ENCODE measurements around the gene EFHD2.
"Not testable (repeated sequence)": the region's sequence is repeated elsewhere in the genome, so short reads cannot be mapped to it uniquely, and the experiment has no call there.

EFHD2 gene

GRCh38 chr1:15371610-15372545, 37.8 kb upstream of the EFHD2 start:
- no peak overlapping the region for H3K4me3 ChIP-seq (IDR thresholded peaks at IDR 0.05; ENCODE audit: insufficient read depth, low read depth, low read length)

GRCh38 chr1:15378729-15379128, 31.0 kb upstream of the EFHD2 start:
- no peak overlapping the region for H3K27ac ChIP-seq
- no peak overlapping the region for H2AFZ ChIP-seq (ENCODE audit: low read depth)
- H3K4me1 ChIP-seq (ENCODE audit: low read depth, poor library complexity, severe bottlenecking): no peaks in the 10 kb centered on the region
- H3K9ac ChIP-seq: no peak overlapping the region
- peaks cover 4% of the 10 kb centered on the region; the same call in 1 of the 2 replicates for H3K27me3 ChIP-seq (ENCODE audit: insufficient read depth, low read depth)
- H3K36me3 ChIP-seq (ENCODE audit: insufficient read depth): no peaks in the 10 kb centered on the region
- no peak overlapping the region for H3K4me2 ChIP-seq
- TF ChIP-seq CTCF (conservative IDR thresholded peaks at IDR 0.05; ENCODE audit: low read depth, low read length): no peak
- no peaks in the 10 kb centered on the region for H3K79me2 ChIP-seq (ENCODE audit: insufficient read depth, low read depth)
- no peaks in the 10 kb centered on the region for H4K20me1 ChIP-seq (ENCODE audit: insufficient read depth)
- H3K4me3 ChIP-seq (IDR thresholded peaks at IDR 0.05; ENCODE audit: insufficient read depth, low read depth, low read length): no peak overlapping the region

More at GRCh38 chr1:15371610-15372545, 37.8 kb upstream of the EFHD2 start:
- no peak overlapping the region for H3K9ac ChIP-seq
- H4K20me1 ChIP-seq (ENCODE audit: insufficient read depth): no peaks in the 10 kb centered on the region
- H3K27me3 ChIP-seq (ENCODE audit: insufficient read depth, low read depth): no peaks in the 10 kb centered on the region
- no peak overlapping the region for H3K27ac ChIP-seq
- no peaks in the 10 kb centered on the region for H3K4me1 ChIP-seq (ENCODE audit: low read depth, poor library complexity, severe bottlenecking)
- TF ChIP-seq CTCF (conservative IDR thresholded peaks at IDR 0.05; ENCODE audit: low read depth, low read length): no peak
- no peak overlapping the region for H3K4me2 ChIP-seq
- H2AFZ ChIP-seq (ENCODE audit: low read depth): no peak overlapping the region
- no peaks in the 10 kb centered on the region for H3K36me3 ChIP-seq (ENCODE audit: insufficient read depth)
- no peaks in the 10 kb centered on the region for H3K79me2 ChIP-seq (ENCODE audit: insufficient read depth, low read depth)

GRCh38 chr1:15379151-15379550, 30.5 kb upstream of the EFHD2 start:
- H3K27me3 ChIP-seq (ENCODE audit: insufficient read depth, low read depth); H3K4me1 ChIP-seq (ENCODE audit: low read depth, poor library complexity, severe bottlenecking); H3K27ac ChIP-seq; H3K4me2 ChIP-seq; H3K9ac ChIP-seq; H4K20me1 ChIP-seq (ENCODE audit: insufficient read depth); H3K4me3 ChIP-seq (IDR thresholded peaks at IDR 0.05; ENCODE audit: insufficient read depth, low read depth, low read length); H3K79me2 ChIP-seq (ENCODE audit: insufficient read depth, low read depth); H3K36me3 ChIP-seq (ENCODE audit: insufficient read depth); H2AFZ ChIP-seq (ENCODE audit: low read depth): not testable (repeated sequence)

GRCh38 chr1:15380601-15381508, 28.8 kb upstream of the EFHD2 start:
- Histone ChIP-seq H3K36me3 (ENCODE audit: insufficient read depth) (no peaks in the 10 kb centered on the region), H2AFZ (ENCODE audit: low read depth) (no peak overlapping the region), H3K4me3 (IDR thresholded peaks at IDR 0.05; ENCODE audit: insufficient read depth, low read depth, low read length) (no peak overlapping the region), H3K27me3 (ENCODE audit: insufficient read depth, low read depth) (peaks cover 4% of the 10 kb centered on the region; the same call in 1 of the 2 replicates), H3K79me2 (ENCODE audit: insufficient read depth, low read depth) (no peaks in the 10 kb centered on the region), H3K9ac (no peak overlapping the region), H3K4me2 (no peak overlapping the region), H4K20me1 (ENCODE audit: insufficient read depth) (no peaks in the 10 kb centered on the region), H3K4me1 (ENCODE audit: low read depth, poor library complexity, severe bottlenecking) (no peaks in the 10 kb centered on the region), H3K27ac (no peak overlapping the region)
- no peak for TF ChIP-seq CTCF (conservative IDR thresholded peaks at IDR 0.05; ENCODE audit: low read depth, low read length)

Measured in KMS-11 (cell line).